Endothelial cell of umbilical vein (primary cell): ENCODE data around the gene ZNF224. TPM values are rescaled to one million over a fixed set of nuclear protein-coding genes. Genes with fewer than 3 reads are reported as not detected.

Source experiments
- Bru-seq: library from RNA; stranded (reverse); fragments of 400-500 nt; gene quantifications from one replicate; lab custom pipeline; 2021; lab: Mats Ljungman, UMichigan
- BruChase-seq, 2 experiments: library from RNA; stranded (reverse); fragments of 400-500 nt; gene quantifications; one replicate each; lab custom pipeline; 2021; lab: Mats Ljungman, UMichigan
- BruUV-seq: library from RNA; stranded (reverse); fragments of 400-500 nt; replicated peaks from 2 replicates; lab custom pipeline; 2021; lab: Mats Ljungman, UMichigan
- CTCF ChIA-PET: fragments of 300-600, 350-600 bp; sonication (Branson Sonifier 250); formaldehyde crosslinking; loops from one replicate; lab custom pipeline; 2021; ENCODE audit warnings: antibody characterized with exemption, inconsistent platforms; lab: Charles Lee
- POLR2A ChIA-PET: fragments of 300-600, 350-600 bp; sonication (Branson Sonifier 250); formaldehyde crosslinking; loops from one replicate; lab custom pipeline; 2021; ENCODE audit warnings: antibody characterized with exemption, inconsistent platforms; lab: Charles Lee
- DNase-seq: peaks from one replicate; pipeline ENCODE4 v3.0.0-alpha.2; 2011; ENCODE audit warnings: low read depth, low spot score
- FAIRE-seq: peaks from 2 replicates; lab custom pipeline; 2011; peaks lifted over from hg19 to GRCh38; lab: Jason Lieb, UNC
- H2AFZ ChIP-seq: 2 replicates; pipeline ENCODE4 v1.6.0; 2012; ENCODE audit warnings: low read depth, low read length, control low read depth, inconsistent platforms
- H3K27ac ChIP-seq: 2 replicates; pipeline ENCODE4 v1.5.1; 2011; ENCODE audit warnings: low read depth, mild to moderate bottlenecking, control low read depth, low read length, moderate library complexity; ENCODE audit not compliant: insufficient read depth
- H3K27me3 ChIP-seq, 2 experiments: 2 replicates each; pipeline versions ENCODE4 v1.6.0 to v1.6.1; 2011; ENCODE audit warnings: low read length in 2 of 2, mixed read lengths in 1 of 2; ENCODE audit not compliant: control insufficient read depth in 2 of 2, insufficient read depth in 2 of 2
- H3K36me3 ChIP-seq, 2 experiments: 2 replicates in 1 of 2; 3 replicates in 1 of 2; pipeline ENCODE4 v1.5.1; 2011; ENCODE audit warnings: low read length in 2 of 2, mild to moderate bottlenecking in 1 of 2, moderate library complexity in 1 of 2; ENCODE audit not compliant: control insufficient read depth in 2 of 2, insufficient read depth in 2 of 2; ENCODE audit errors: extremely low read depth in 1 of 2
- H3K4me1 ChIP-seq: 3 replicates; pipeline ENCODE4 v1.5.1; 2011; ENCODE audit warnings: mild to moderate bottlenecking, low read length; ENCODE audit not compliant: control insufficient read depth, insufficient read depth; ENCODE audit errors: extremely low read depth
- H3K4me2 ChIP-seq: 2 replicates; pipeline ENCODE4 v1.6.1; 2011; ENCODE audit warnings: low read length, control low read depth, mixed read lengths; ENCODE audit not compliant: insufficient read depth
- H3K4me3 ChIP-seq, 3 experiments: fragments of 200-600 bp in 1 of 3; sonication (generic), shearing (Covaris generic) in 1 of 3; replicated peaks in 1 of 3; 2 replicates each; pipeline ENCODE4 v1.5.1; 2011 to 2016; ENCODE audit warnings: control low read depth in 3 of 3, low read length in 3 of 3, mild to moderate bottlenecking in 2 of 3, inconsistent platforms in 1 of 3, low read depth in 1 of 3, moderate library complexity in 1 of 3; ENCODE audit not compliant: insufficient read depth in 1 of 3
- H3K79me2 ChIP-seq: 2 replicates; pipeline ENCODE4 v1.6.0; 2012; ENCODE audit warnings: low read length, inconsistent platforms; ENCODE audit not compliant: control insufficient read depth, insufficient read depth
- H3K9ac ChIP-seq: replicated peaks from 2 replicates; pipeline ENCODE3; 2011; ENCODE audit warnings: low read length, control low read depth; ENCODE audit not compliant: insufficient read depth; ENCODE audit errors: extremely low read depth
- H3K9me1 ChIP-seq: replicated peaks from 3 replicates; pipeline ENCODE4 v1.6.0; 2011; ENCODE audit warnings: mild to moderate bottlenecking, low read length; ENCODE audit not compliant: control insufficient read depth, insufficient read depth; ENCODE audit errors: extremely low read depth
- H3K9me3 ChIP-seq: replicated peaks from 2 replicates; pipeline ENCODE4 v1.5.1; 2012; ENCODE audit warnings: low read length, inconsistent platforms; ENCODE audit not compliant: control insufficient read depth, insufficient read depth
- H4K20me1 ChIP-seq: replicated peaks from 2 replicates; pipeline ENCODE3; 2011; ENCODE audit warnings: mild to moderate bottlenecking, low read length; ENCODE audit not compliant: control insufficient read depth, insufficient read depth; ENCODE audit errors: extremely low read depth
- FOS ChIP-seq: IDR thresholded peaks from 2 replicates; pipeline ENCODE4 v1.6.1; 2011; ENCODE audit warnings: mild to moderate bottlenecking, low read length, moderate library complexity, borderline replicate concordance; ENCODE audit not compliant: insufficient read depth
- POLR2A ChIP-seq: IDR thresholded peaks from 2 replicates; pipeline ENCODE4 v1.6.1; 2012; ENCODE audit warnings: low read depth, mild to moderate bottlenecking, control low read depth, low read length
- POLR2AphosphoS5 ChIP-seq: IDR thresholded peaks from 2 replicates; pipeline ENCODE4 v1.6.1; 2012; ENCODE audit warnings: low read depth, mild to moderate bottlenecking, control low read depth, low read length, moderate library complexity; ENCODE audit not compliant: insufficient read depth
- dilution Hi-C: fragments of 300-500 bp; cut with MboI; formaldehyde crosslinking; loops from one replicate; pipeline ENCODE4 v1.15.0; 2019; ENCODE audit warnings: low sequenced_read_pairs; ENCODE audit not compliant: extremely low pct_ligation_motif_present
- intact Hi-C: fragments of 100-400 bp; cut with micrococcal nuclease; formaldehyde crosslinking; loops from one replicate; pipeline ENCODE4 v1.10.0; 2022
- long read RNA-seq: library from polyadenylated mRNA; stranded (forward); transcript quantifications from one replicate; pipeline ENCODE4 v2.0.0, GENCODE V29; 2021
- polyA minus RNA-seq, 3 experiments: library from RNA; depleted of rRNA, polyadenylated mRNA; stranded (reverse); fragments of >200 nt; gene quantifications; 1 replicate in 1 of 3; 2 replicates in 2 of 3; pipeline ENCODE4 v1.2.3, GENCODE V29; 2011
- polyA plus RNA-seq, 4 experiments: library from polyadenylated mRNA; depleted of rRNA in 3 of 4; stranded (reverse) in 3 of 4; unstranded in 1 of 4; fragments of >200 nt; gene quantifications; 2 replicates each; pipeline versions ENCODE4 v1.2.1 to v1.2.3, GENCODE V29; 2011 to 2012; ENCODE audit warnings: missing spikeins in 1 of 4
- total RNA-seq: library from RNA; stranded (reverse); gene quantifications from 2 replicates; pipeline ENCODE4 v1.2.3, GENCODE V29; 2021

Gene ZNF224
- total RNA-seq (19.4 and 21.8 TPM in 2 replicates), polyA plus RNA-seq (6.8 and 8.5 TPM in 2 replicates), polyA minus RNA-seq (24.4 and 25.4 TPM in 2 replicates), Bru-seq, nascent RNA (percentile 76 among the genes with signal in this experiment), BruChase-seq, experiment 1, labeled RNA remaining after a 6-hour chase (percentile 75 among the genes with signal in this experiment), BruChase-seq, experiment 2, labeled RNA remaining after a 2-hour chase (percentile 92 among the genes with signal in this experiment)
- polyA plus RNA-seq (2011; cell fraction: cytosol; rRNA removed) = 3.9 and 7.2 TPM in 2 replicates
- polyA plus RNA-seq (2011; cell fraction: nucleus; rRNA removed) = 49.4 and 59.6 TPM in 2 replicates
- 11.2 TPM in 2 replicates for polyA plus RNA-seq (2012)
- 3.5 TPM for polyA minus RNA-seq (2011; cell fraction: cytosol; rRNA and poly(A)+ RNA removed)
- polyA minus RNA-seq (2011; cell fraction: nucleus; rRNA and poly(A)+ RNA removed) = 22.6 and 31.9 TPM in 2 replicates
- long read RNA-seq, transcript ZNF224-201 (6 exons, 3,980 nt) = minor isoform, 7 of 31 reads
- long read RNA-seq, transcript ZNF224-208 (1 exons, 2,994 nt) = major isoform, 8 of 31 reads
- long read RNA-seq, partial matches to known transcripts = 8 of 31 reads
- long read RNA-seq, other reads (novel, unspliced or antisense) = 8 of 31 reads

GRCh38 chr19:44093931-44094765, at the start of gene ZNF224:
ZNF224 (plus strand) TSS chr19:44094361; CDS start chr19:44097874, 3,513 bp downstream.
- FAIRE-seq (peak; percentile 97), DNase-seq (peak; percentile 95)
- H3K9me1 ChIP-seq = no peaks in the 10 kb centered on the region
- peaks cover 2% of the 10 kb centered on the region in 2 experiments for H3K36me3 ChIP-seq
- H3K4me1 ChIP-seq = peaks cover 8% of the 10 kb centered on the region
- peak within 1 kb of the TSS; percentile 57 to 97 (median 95) for H3K4me3 ChIP-seq
- TF ChIP-seq FOS = no peak
- TF ChIP-seq POLR2AphosphoS5 = peak; percentile 38
- TF ChIP-seq POLR2A = peak; percentile 59
- no peaks in the 10 kb centered on the region for H4K20me1 ChIP-seq
- H3K4me2 ChIP-seq = peak within 1 kb of the TSS; percentile 100
- peaks cover 11% of the 10 kb centered on the region for H3K79me2 ChIP-seq
- H3K9me3 ChIP-seq = no peaks in the 10 kb centered on the region
- CTCF ChIA-PET = interaction anchor here (1.0 to 1.2 kb wide), 2 partner anchors 71 to 159 kb away, joined by 3 to 4 read pairs; partner anchors contain the start of genes ZNF226 and ZNF45
- peak within 1 kb of the TSS; percentile 100 for H2AFZ ChIP-seq
- H3K27me3 ChIP-seq = no peaks in the 10 kb centered on the region
- POLR2A ChIA-PET = interaction anchor here (0.5 kb wide), 1 partner anchor 118 kb away, joined by 4 read pairs; no protein-coding TSS in a partner anchor
- no TSS peak for BruUV-seq
- H3K9ac ChIP-seq = peak within 1 kb of the TSS; percentile 81
- intact Hi-C loops = loop anchor here (1.0 to 10.0 kb wide), 11 partner anchors 19 to 407 kb away; partner anchors contain the start of genes ZNF112, ZNF180, ZNF223 and ZNF225
- dilution Hi-C loops = no loop called here
- peak within 1 kb of the TSS; percentile 42 for H3K27ac ChIP-seq
